HepG2 (cell line): ENCODE results near the gene CD40. TPM values are rescaled to one million over a fixed set of nuclear protein-coding genes. Genes with fewer than 3 reads are reported as not detected.

Experiments used
- ARNTL ChIP-seq: sonication (generic); formaldehyde crosslinking; IDR thresholded peaks from 2 replicates; pipeline ENCODE4 v1.4.0; 2020; ENCODE audit warnings: mild to moderate bottlenecking, missing genetic modification reagents
- DPF2 ChIP-seq: sonication (generic); formaldehyde crosslinking; IDR thresholded peaks from 2 replicates; pipeline ENCODE4 v1.4.0; 2020; ENCODE audit warnings: mild to moderate bottlenecking, low read depth, missing genetic modification reagents, borderline replicate concordance
- EP300 ChIP-seq, 3 experiments: sonication (generic) in 1 of 3; formaldehyde crosslinking in 1 of 3; IDR thresholded peaks; 2 replicates each; pipeline versions ENCODE4 v1.5.1 to v1.6.1; 2011 to 2020; ENCODE audit warnings: low read depth in 2 of 3, low read length in 2 of 3, borderline replicate concordance in 1 of 3, improper control_type of control experiment in 1 of 3, mild to moderate bottlenecking in 1 of 3, missing genetic modification reagents in 1 of 3, moderate library complexity in 1 of 3
- FUBP1 ChIP-seq: sonication (generic); formaldehyde crosslinking; IDR thresholded peaks from 2 replicates; pipeline ENCODE4 v1.5.1; 2020; ENCODE audit warnings: missing genetic modification reagents, mild to moderate bottlenecking, borderline replicate concordance
- MYC ChIP-seq: sonication (generic); formaldehyde crosslinking; IDR thresholded peaks from 2 replicates; pipeline ENCODE4 v1.9.0; 2021; ENCODE audit warnings: missing genetic modification reagents, borderline replicate concordance
- NFAT5 ChIP-seq: sonication (generic); formaldehyde crosslinking; IDR thresholded peaks from 2 replicates; pipeline ENCODE4 v1.4.0; 2020; ENCODE audit warnings: missing genetic modification reagents
- PAX8 ChIP-seq: sonication (generic); formaldehyde crosslinking; IDR thresholded peaks from 2 replicates; pipeline ENCODE4 v1.8.0; 2022; ENCODE audit warnings: mild to moderate bottlenecking, missing genetic modification reagents, borderline replicate concordance
- RBAK ChIP-seq: sonication (generic); formaldehyde crosslinking; IDR thresholded peaks from 2 replicates; pipeline ENCODE4 v1.5.1; 2020; ENCODE audit warnings: mild to moderate bottlenecking, missing genetic modification reagents
- RCOR2 ChIP-seq: IDR thresholded peaks from 2 replicates; pipeline ENCODE4 v1.6.1; 2016; ENCODE audit warnings: missing biosample characterization, missing genetic modification reagents
- REL ChIP-seq: sonication (generic); formaldehyde crosslinking; conservative IDR thresholded peaks from 2 replicates; pipeline ENCODE4 v1.8.0; 2022; ENCODE audit warnings: mild to moderate bottlenecking, missing genetic modification reagents, moderate library complexity
- SALL2 ChIP-seq: sonication (generic); formaldehyde crosslinking; IDR thresholded peaks from 2 replicates; pipeline ENCODE4 v1.8.1; 2023; ENCODE audit warnings: mild to moderate bottlenecking, missing genetic modification reagents, inconsistent platforms
- SIX4 ChIP-seq: sonication (generic); formaldehyde crosslinking; IDR thresholded peaks from 2 replicates; pipeline ENCODE4 v1.4.0; 2020; ENCODE audit warnings: missing genetic modification reagents
- SMAD3 ChIP-seq: sonication (generic); formaldehyde crosslinking; IDR thresholded peaks from 2 replicates; pipeline ENCODE4 v1.4.0; 2020; ENCODE audit warnings: missing genetic modification reagents
- SYNCRIP ChIP-seq: fragments of 200-400 bp; formaldehyde crosslinking; IDR thresholded peaks from 2 replicates; pipeline ENCODE4 v1.6.1; 2018; ENCODE audit warnings: mild to moderate bottlenecking, low read depth, low read length; ENCODE audit not compliant: insufficient read depth
- TRIM24 ChIP-seq: sonication (generic); formaldehyde crosslinking; IDR thresholded peaks from 2 replicates; pipeline ENCODE4 v1.8.0; 2022; ENCODE audit warnings: mild to moderate bottlenecking, missing genetic modification reagents
- ZMAT3 ChIP-seq: sonication (generic); formaldehyde crosslinking; conservative IDR thresholded peaks from 2 replicates; pipeline ENCODE4 v1.7.0; 2021; ENCODE audit warnings: missing genetic modification reagents
- ZNF10 ChIP-seq: sonication (generic); formaldehyde crosslinking; IDR thresholded peaks from 2 replicates; pipeline ENCODE4 v1.4.0; 2020; ENCODE audit warnings: mild to moderate bottlenecking, low read depth, missing genetic modification reagents, borderline replicate concordance
- ZNF800 ChIP-seq: sonication (generic); formaldehyde crosslinking; IDR thresholded peaks from 2 replicates; pipeline ENCODE4 v1.4.0; 2020; ENCODE audit warnings: missing genetic modification reagents
- polyA plus RNA-seq, 8 experiments: library from polyadenylated mRNA; depleted of rRNA in 3 of 8; stranded (reverse) in 7 of 8; unstranded in 1 of 8; fragments of >200 nt; fragmentation: Illumina TruSeq in 4 of 8; extraction: Trizol in 4 of 8; gene quantifications; 2 replicates each; pipeline versions ENCODE4 v1.2.1 to v1.2.3, GENCODE V29; 2011 to 2016; ENCODE audit warnings: low read depth in 4 of 8, missing spikeins in 1 of 8, mixed read lengths in 1 of 8; ENCODE audit not compliant: insufficient read depth in 1 of 8
- total RNA-seq, 5 experiments: library from RNA; depleted of rRNA; stranded (reverse); fragments of >200 nt; fragmentation: Illumina TruSeq; extraction: Trizol; gene quantifications; 2 replicates each; pipeline ENCODE4 v1.2.3, GENCODE V29; 2016; ENCODE audit warnings: low read depth in 1 of 5

The CD40 gene
- total and polyA plus RNA-seq, 2 of the 13 experiments (the other 11 are each of a cell fraction or from before 2014, with no cell fraction given): 4.6 to 13.4 TPM

GRCh38 chr20:46126440-46127056 is 8.4 kb downstream of the CD40 start (continued):
- TF ChIP-seq NFAT5 (CRISPR knock-in tag): no peak
- TF ChIP-seq PAX8 (CRISPR knock-in tag): no peak
- TF ChIP-seq SMAD3 (CRISPR knock-in tag): no peak
- no peak for TF ChIP-seq ZNF800 (CRISPR knock-in tag)
- no peak for TF ChIP-seq MYC (CRISPR knock-in tag)
- TF ChIP-seq ZMAT3: no peak
- TF ChIP-seq DPF2 (CRISPR knock-in tag): no peak
- TF ChIP-seq SIX4 (CRISPR knock-in tag): no peak
- TF ChIP-seq SYNCRIP: no peak
- peak; percentile 78; the same call in 1 of the 2 replicates for TF ChIP-seq RCOR2
- peak; percentile 80 for TF ChIP-seq TRIM24 (CRISPR knock-in tag)
- no peak for TF ChIP-seq FUBP1 (CRISPR knock-in tag)
- peak in 1 of 2 experiments; percentile 37; a peak in 1 of 4 replicates for TF ChIP-seq EP300 (IDR thresholded peaks at IDR 0.05; ENCODE audit: low read depth in 2 of 2, low read length in 2 of 2)
- no peak for TF ChIP-seq EP300 (CRISPR knock-in tag; IDR thresholded peaks at IDR 0.05; ENCODE audit: borderline replicate concordance)
- no peak for TF ChIP-seq SALL2
- peak; percentile 84 for TF ChIP-seq ARNTL (CRISPR knock-in tag)
- TF ChIP-seq RBAK: no peak
- no peak for TF ChIP-seq ZNF10 (CRISPR knock-in tag)
- TF ChIP-seq REL (CRISPR knock-in tag): no peak
